ENCODE measurements around the gene RPS15. TPM values are rescaled to one million over a fixed set of nuclear protein-coding genes. Genes with fewer than 3 reads are reported as not detected.

Gene RPS15
- total and polyA plus RNA-seq, 2 of the 13 experiments (the other 11 are each of a cell fraction or from before 2014, with no cell fraction given), result 695 to 1,411 TPM

GRCh38 chr19:1456121-1456900 is 18.1 kb downstream of the RPS15 start:
- DNase-seq (ENCODE audit: low spot score), result no peak
- Histone ChIP-seq H3K4me2 (ENCODE audit: low read depth, low read length) (peak overlapping the region; percentile 51), H3K27ac (ENCODE audit: extremely low read length, insufficient read depth, low read length) (no peak overlapping the region), H3K4me1 (ENCODE audit: insufficient read depth, low read length) (peaks cover 50% of the 10 kb centered on the region), H3K9ac (ENCODE audit: insufficient read depth, low read depth, low read length) (no peak overlapping the region), H3K27me3 (ENCODE audit: control insufficient read depth in 1 of 2, insufficient read depth in 2 of 2, low read length in 2 of 2) (peaks cover 7 to 50% of the 10 kb centered on the region in 2 experiments; a peak in 4 of 5 replicates), H3K4me3 (replicated peaks in 1 of 3; ENCODE audit: insufficient read depth in 1 of 3, low read depth in 2 of 3, low read length in 3 of 3) (peak overlapping the region in 1 of 3 experiments; percentile 39; a peak in 1 of 6 replicates), H3K79me2 (ENCODE audit: insufficient read depth, low read length) (no peaks in the 10 kb centered on the region), H3K36me3 (replicated peaks in 1 of 2; ENCODE audit: control insufficient read depth in 1 of 2, insufficient read depth in 2 of 2, low read length in 2 of 2) (no peaks in the 10 kb centered on the region), H4K20me1 (ENCODE audit: insufficient read depth, low read length) (peaks cover 5% of the 10 kb centered on the region; the same call in 1 of the 2 replicates), H2AFZ (ENCODE audit: low read length) (no peak overlapping the region), H3K9me3 (ENCODE audit: low read length) (no peaks in the 10 kb centered on the region)
- FAIRE-seq, result no peak
- in situ Hi-C loops (cut with HindIII; ENCODE audit: extremely low pct_ligation_motif_present, low pct_unique_long_range_greater_than_20kb) (loop anchor here (5.0 kb wide), 1 partner anchor 56 kb away; the partner anchor contains the start of gene ADAMTSL5), intact Hi-C loops (cut with micrococcal nuclease; ENCODE audit: unreplicated experiment) (no loop called here)
- BruUV-seq (replicated peaks), result no TSS peak
- WGBS (ENCODE audit: low lambda C conversion rate), result no CpG with 5 or more reads among the region's 43 CpGs
- CTCF ChIA-PET (ENCODE audit: low intra/inter-chr PET ratio, low total read pairs), result no interaction called here
- ATAC-seq, result no peak
- POLR2A ChIA-PET, result interaction anchor here (0.5 to 4.0 kb wide), 10 partner anchors 12 to 382 kb away, joined by 3 to 34 read pairs (median 6); partner anchors contain the start of genes CIRBP and REEP6
- TF ChIP-seq HDAC2 (CRISPR knock-in tag; IDR thresholded peaks at IDR 0.05) (no peak), SKIL (CRISPR knock-in tag; IDR thresholded peaks at IDR 0.05; ENCODE audit: borderline replicate concordance) (peak; percentile 38; the same call in 1 of the 2 replicates), ZNF577 (CRISPR knock-in tag; IDR thresholded peaks at IDR 0.05; ENCODE audit: borderline replicate concordance, low read depth) (no peak), RAD51 (IDR thresholded peaks at IDR 0.05; ENCODE audit: borderline replicate concordance) (no peak), TBP (CRISPR knock-in tag; IDR thresholded peaks at IDR 0.05) (no peak), ZNF841 (CRISPR knock-in tag; IDR thresholded peaks at IDR 0.05; ENCODE audit: borderline replicate concordance) (no peak), ZNF446 (CRISPR knock-in tag; IDR thresholded peaks at IDR 0.05) (no peak), AGO2 (optimal IDR thresholded peaks at IDR 0.05; ENCODE audit: low read depth, low read length) (peak; percentile 3), ZNF710 (CRISPR knock-in tag; IDR thresholded peaks at IDR 0.05; ENCODE audit: borderline replicate concordance) (no peak), ZNF256 (CRISPR knock-in tag; conservative IDR thresholded peaks at IDR 0.05) (no peak), HHEX (CRISPR knock-in tag; IDR thresholded peaks at IDR 0.05) (no peak), ZNF646 (CRISPR knock-in tag; IDR thresholded peaks at IDR 0.05) (no peak)
